ENCODE measurements around the gene TSPO. TPM values are rescaled to one million over a fixed set of nuclear protein-coding genes. Genes with fewer than 3 reads are reported as not detected.

TSPO gene
- total RNA-seq, 1 experiment from 2014 or later, result 308 TPM

DNA sequence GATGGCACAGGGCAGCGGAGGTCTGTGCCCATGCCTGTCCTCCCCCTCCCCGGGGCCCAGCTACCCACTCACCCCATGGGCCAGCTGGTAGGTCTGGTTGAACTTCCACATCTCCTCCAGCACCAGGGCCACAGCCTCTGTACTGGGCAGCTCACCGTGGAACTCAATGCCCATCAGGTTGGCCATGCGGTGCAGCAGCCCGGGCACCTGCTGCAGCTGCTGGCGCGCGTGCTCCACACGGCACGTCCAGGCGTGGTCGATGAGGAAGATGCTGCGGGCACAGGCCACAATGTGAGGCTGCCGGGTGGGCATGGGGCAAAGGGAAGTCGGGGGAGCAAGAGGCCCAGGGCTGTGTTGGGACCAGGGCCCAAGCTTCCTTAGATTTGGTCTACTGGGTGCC, 29.3 kb downstream of the TSPO start:
- no peak for TF ChIP-seq CTCF (IDR thresholded peaks at IDR 0.05; ENCODE audit: unreplicated experiment)
- Mint-ChIP-seq H3K36me3 (ENCODE audit: insufficient read depth, unreplicated experiment) (peaks cover 65% of the 10 kb centered on the region), H3K4me3 (ENCODE audit: unreplicated experiment) (no peak overlapping the region), H3K27me3 (ENCODE audit: insufficient read depth, unreplicated experiment) (no peaks in the 10 kb centered on the region), H3K4me1 (ENCODE audit: insufficient read depth, unreplicated experiment) (peaks cover 8% of the 10 kb centered on the region), H3K9me3 (ENCODE audit: unreplicated experiment) (no peaks in the 10 kb centered on the region), H3K27ac (ENCODE audit: low read depth, unreplicated experiment) (peak overlapping the region; percentile 42)
- CTCF ChIA-PET, result no interaction called here
- DNase-seq (ENCODE audit: unreplicated experiment), result no peak
- POLR2A ChIA-PET, result no interaction called here
- intact Hi-C loops (cut with micrococcal nuclease), result loop anchor here (1.0 kb wide), 1 partner anchor 10 kb away; no protein-coding TSS in a partner anchor
- BruUV-seq (replicated peaks), result no TSS peak

DNA sequence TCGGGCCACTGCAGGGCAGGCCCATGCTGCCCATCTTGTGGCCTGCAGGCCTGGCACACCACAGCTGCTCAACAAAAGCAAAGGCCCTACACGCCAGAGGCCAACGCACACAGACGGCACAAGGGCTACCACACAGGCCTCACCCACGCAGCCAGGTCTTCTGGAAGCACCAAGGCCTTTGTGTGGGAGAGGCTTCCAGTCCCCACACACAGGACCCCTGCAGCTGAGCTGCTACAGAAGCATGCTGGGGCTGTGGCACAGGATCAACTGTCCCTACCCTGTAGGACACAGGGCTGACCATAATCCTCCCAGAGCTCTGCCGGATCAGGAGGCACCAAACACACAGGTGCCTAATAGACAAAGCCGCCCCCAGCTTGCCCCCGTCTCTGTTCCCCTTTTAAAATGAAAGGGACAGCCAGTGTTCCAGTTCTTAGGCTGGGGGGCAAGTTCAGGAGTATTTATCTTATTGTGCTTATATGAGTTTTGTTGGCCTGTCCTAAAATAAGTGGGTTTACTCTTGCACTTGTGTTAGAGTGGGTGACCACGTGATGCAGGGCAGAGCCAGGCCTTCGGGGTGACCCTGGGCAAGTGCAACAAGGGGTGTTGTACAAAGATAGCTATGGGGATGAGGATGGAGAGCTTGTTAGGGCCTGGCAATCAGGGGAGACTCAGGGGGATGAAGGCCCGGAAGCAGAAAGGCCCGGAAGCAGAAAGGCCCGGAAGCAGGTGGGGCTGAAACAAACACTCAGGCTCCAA, 30.1 kb downstream of the TSPO start:
- ChIA-PET POLR2A (interaction anchor here (0.6 to 0.7 kb wide), 2 partner anchors 13 to 18 kb away, joined by 3 to 5 read pairs; no protein-coding TSS in a partner anchor), CTCF (no interaction called here)
- Mint-ChIP-seq H3K27ac (ENCODE audit: low read depth, unreplicated experiment) (no peak overlapping the region), H3K4me3 (ENCODE audit: unreplicated experiment) (no peak overlapping the region), H3K27me3 (ENCODE audit: insufficient read depth, unreplicated experiment) (no peaks in the 10 kb centered on the region), H3K36me3 (ENCODE audit: insufficient read depth, unreplicated experiment) (peaks cover 60% of the 10 kb centered on the region), H3K4me1 (ENCODE audit: insufficient read depth, unreplicated experiment) (peaks cover 8% of the 10 kb centered on the region), H3K9me3 (ENCODE audit: unreplicated experiment) (no peaks in the 10 kb centered on the region)
- intact Hi-C loops (cut with micrococcal nuclease), result loop anchor here (1.0 kb wide), 1 partner anchor 11 kb away; no protein-coding TSS in a partner anchor
- DNase-seq (ENCODE audit: unreplicated experiment), result no peak
- no TSS peak for BruUV-seq (replicated peaks)
- no peak for TF ChIP-seq CTCF (IDR thresholded peaks at IDR 0.05; ENCODE audit: unreplicated experiment)

GRCh38 chr22:43182118-43182517, 30.8 kb downstream of the TSPO start:
- H3K9me3 Mint-ChIP-seq (ENCODE audit: unreplicated experiment), result no peaks in the 10 kb centered on the region
- ChIA-PET POLR2A (interaction anchor here (0.7 kb wide), 1 partner anchor 18 kb away, joined by 3 read pairs; no protein-coding TSS in a partner anchor), CTCF (no interaction called here)
- DNase-seq (ENCODE audit: unreplicated experiment), result no peak
- H3K36me3 Mint-ChIP-seq (ENCODE audit: insufficient read depth, unreplicated experiment), result peaks cover 53% of the 10 kb centered on the region
- no peak overlapping the region for H3K4me3 Mint-ChIP-seq (ENCODE audit: unreplicated experiment)
- no peak overlapping the region for H3K27ac Mint-ChIP-seq (ENCODE audit: low read depth, unreplicated experiment)
- intact Hi-C loops (cut with micrococcal nuclease), result no loop called here
- H3K4me1 Mint-ChIP-seq (ENCODE audit: insufficient read depth, unreplicated experiment), result peaks cover 8% of the 10 kb centered on the region
- BruUV-seq (replicated peaks), result no TSS peak
- no peak for TF ChIP-seq CTCF (IDR thresholded peaks at IDR 0.05; ENCODE audit: unreplicated experiment)
- no peaks in the 10 kb centered on the region for H3K27me3 Mint-ChIP-seq (ENCODE audit: insufficient read depth, unreplicated experiment)

DNA sequence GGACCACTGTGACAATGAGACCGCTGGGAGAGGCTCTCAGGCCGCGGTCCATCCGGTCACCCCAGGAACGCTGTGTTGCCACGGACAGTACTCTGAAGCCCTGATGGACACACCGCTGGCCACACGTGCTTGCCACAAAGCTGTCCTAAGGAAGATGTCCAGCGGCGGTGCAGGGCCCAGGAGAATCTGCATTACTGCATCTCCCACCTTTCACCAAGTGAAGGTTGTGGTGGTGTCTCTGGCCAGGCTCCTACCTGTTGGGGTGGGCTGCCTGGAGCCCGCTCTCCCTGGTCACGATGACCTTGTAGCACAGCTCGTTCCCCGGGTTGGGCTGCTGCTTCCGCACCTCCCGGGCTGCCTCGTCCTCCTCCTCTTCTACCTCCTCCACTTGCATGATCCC, 31.4 kb downstream of the TSPO start:
- BruUV-seq (replicated peaks), result no TSS peak
- POLR2A ChIA-PET, result interaction anchor here (0.7 kb wide), 1 partner anchor 11 kb away, joined by 4 read pairs; no protein-coding TSS in a partner anchor
- intact Hi-C loops (cut with micrococcal nuclease), result no loop called here
- H3K27me3 Mint-ChIP-seq (ENCODE audit: insufficient read depth, unreplicated experiment), result no peaks in the 10 kb centered on the region
- no peak for DNase-seq (ENCODE audit: unreplicated experiment)
- H3K36me3 Mint-ChIP-seq (ENCODE audit: insufficient read depth, unreplicated experiment), result peaks cover 47% of the 10 kb centered on the region
- TF ChIP-seq CTCF (IDR thresholded peaks at IDR 0.05; ENCODE audit: unreplicated experiment), result no peak
- peaks cover 8% of the 10 kb centered on the region for H3K4me1 Mint-ChIP-seq (ENCODE audit: insufficient read depth, unreplicated experiment)
- no peak overlapping the region for H3K4me3 Mint-ChIP-seq (ENCODE audit: unreplicated experiment)
- CTCF ChIA-PET, result interaction anchor here (1.0 kb wide), 1 partner anchor 93 kb away, joined by 4 read pairs; no protein-coding TSS in a partner anchor
- H3K27ac Mint-ChIP-seq (ENCODE audit: low read depth, unreplicated experiment), result no peak overlapping the region
- H3K9me3 Mint-ChIP-seq (ENCODE audit: unreplicated experiment), result no peaks in the 10 kb centered on the region

Measured in MCF 10A (cell line).